Esophagus muscularis mucosa (tissue), 4 donors: ENCODE data around the gene IGFBPL1. TPM values are rescaled to one million over a fixed set of nuclear protein-coding genes. Genes with fewer than 3 reads are reported as not detected.

Experiments
- DNase-seq: peaks from one replicate; pipeline ENCODE4 v3.0.0-alpha.2; 2017; ENCODE audit errors: extremely low spot score
- H3K27ac ChIP-seq, 4 donors: fragments of 200-600 bp; sonication (generic); replicated peaks in 1 of 4; 1 replicate in 3 of 4; 2 replicates in 1 of 4; pipeline ENCODE4 v1.5.1; 2016 to 2019; ENCODE audit warnings: mild to moderate bottlenecking in 1 of 4
- H3K27me3 ChIP-seq, 4 donors: fragments of 200-600 bp; sonication (generic); one replicate each; pipeline versions ENCODE4 v1.5.1 to v1.6.0; 2016 to 2019
- H3K36me3 ChIP-seq, 4 donors: fragments of 200-600 bp; sonication (generic); one replicate each; pipeline ENCODE4 v1.5.1; 2016 to 2019
- H3K4me1 ChIP-seq, 4 donors: fragments of 200-600 bp; sonication (generic); one replicate each; pipeline ENCODE4 v1.5.1; 2016 to 2019
- H3K4me3 ChIP-seq, 4 donors: fragments of 200-600 bp; sonication (generic); 1 replicate in 2 of 4; 2 replicates in 2 of 4; pipeline ENCODE4 v1.5.1; 2016 to 2019; ENCODE audit warnings: mild to moderate bottlenecking in 4 of 4, moderate library complexity in 1 of 4
- H3K9me3 ChIP-seq, 4 donors: fragments of 200-600 bp; sonication (generic); 1 replicate in 3 of 4; 2 replicates in 1 of 4; pipeline ENCODE4 v1.5.1; 2016 to 2019
- EP300 ChIP-seq: sonication (generic); formaldehyde crosslinking; IDR thresholded peaks from one replicate; pipeline ENCODE4 v1.6.1; 2017; ENCODE audit warnings: antibody characterized with exemption
- POLR2A ChIP-seq: fragments of 450-650 bp; IDR thresholded peaks from one replicate; pipeline ENCODE4 v1.6.1; 2017; ENCODE audit warnings: antibody characterized with exemption, moderate library complexity, mild to moderate bottlenecking, low read depth
- POLR2AphosphoS5 ChIP-seq, 2 donors: sonication (generic); formaldehyde crosslinking; IDR thresholded peaks; one replicate each; pipeline ENCODE4 v1.6.1; 2017; ENCODE audit warnings: antibody characterized with exemption in 2 of 2
- WGBS: methylation state at CpG from one replicate; pipeline ENCODE4 v1.1.5; 2018; 5-methylcytosine and 5-hydroxymethylcytosine counted together
- intact Hi-C: fragments of 100-400 bp; cut with DNase I; formaldehyde crosslinking; loops from one replicate; pipeline ENCODE4 v1.15.1; 2023
- total RNA-seq, 4 donors: library from RNA; depleted of rRNA; stranded (reverse); fragments of >200 nt; gene quantifications; one replicate each; pipeline versions ENCODE4 v1.1.0 to v1.2.1, GENCODE V29; 2016
- TF ChIP-seq, protein P1 (sequence below), 3 experiments: fragments of 200-600 bp in 2 of 3; fragments of 450-650 bp in 1 of 3; sonication (generic) in 2 of 3; IDR thresholded peaks; one replicate each; pipeline ENCODE4 v1.5.1; 2017 to 2019; ENCODE audit warnings: antibody characterized with exemption in 3 of 3, mild to moderate bottlenecking in 2 of 3, moderate library complexity in 1 of 3

The IGFBPL1 gene
- total RNA-seq, 4 donors from 2014 or later, result 0.78 to 3.7 (median 1.5) TPM

- intact Hi-C loops, result loop anchor here (5.0 to 10.0 kb wide), 2 partner anchors 63 to 520 kb away; no protein-coding TSS in a partner anchor
- Histone ChIP-seq H3K27me3 (peaks cover 0 to 7% (median 0%) of the 10 kb centered on the region in 4 donors), H3K4me3 (no peak overlapping the region), H3K4me1 (no peaks in the 10 kb centered on the region), H3K9me3 (no peaks in the 10 kb centered on the region), H3K36me3 (no peaks in the 10 kb centered on the region), H3K27ac (no peak overlapping the region)
- DNase-seq, result no peak
- TF ChIP-seq POLR2A (no peak), POLR2AphosphoS5 (IDR thresholded peaks at IDR 0.05) (no peak), EP300 (no peak)
- TF ChIP-seq, protein P1, sequence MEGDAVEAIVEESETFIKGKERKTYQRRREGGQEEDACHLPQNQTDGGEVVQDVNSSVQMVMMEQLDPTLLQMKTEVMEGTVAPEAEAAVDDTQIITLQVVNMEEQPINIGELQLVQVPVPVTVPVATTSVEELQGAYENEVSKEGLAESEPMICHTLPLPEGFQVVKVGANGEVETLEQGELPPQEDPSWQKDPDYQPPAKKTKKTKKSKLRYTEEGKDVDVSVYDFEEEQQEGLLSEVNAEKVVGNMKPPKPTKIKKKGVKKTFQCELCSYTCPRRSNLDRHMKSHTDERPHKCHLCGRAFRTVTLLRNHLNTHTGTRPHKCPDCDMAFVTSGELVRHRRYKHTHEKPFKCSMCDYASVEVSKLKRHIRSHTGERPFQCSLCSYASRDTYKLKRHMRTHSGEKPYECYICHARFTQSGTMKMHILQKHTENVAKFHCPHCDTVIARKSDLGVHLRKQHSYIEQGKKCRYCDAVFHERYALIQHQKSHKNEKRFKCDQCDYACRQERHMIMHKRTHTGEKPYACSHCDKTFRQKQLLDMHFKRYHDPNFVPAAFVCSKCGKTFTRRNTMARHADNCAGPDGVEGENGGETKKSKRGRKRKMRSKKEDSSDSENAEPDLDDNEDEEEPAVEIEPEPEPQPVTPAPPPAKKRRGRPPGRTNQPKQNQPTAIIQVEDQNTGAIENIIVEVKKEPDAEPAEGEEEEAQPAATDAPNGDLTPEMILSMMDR (IDR thresholded peaks at IDR 0.05), result no peak
- 88% methylated on average over 3 of the region's 3 CpGs for WGBS
Observed at GRCh38 chr9:38434853-38435252, 10.6 kb upstream of the IGFBPL1 start.

DNA sequence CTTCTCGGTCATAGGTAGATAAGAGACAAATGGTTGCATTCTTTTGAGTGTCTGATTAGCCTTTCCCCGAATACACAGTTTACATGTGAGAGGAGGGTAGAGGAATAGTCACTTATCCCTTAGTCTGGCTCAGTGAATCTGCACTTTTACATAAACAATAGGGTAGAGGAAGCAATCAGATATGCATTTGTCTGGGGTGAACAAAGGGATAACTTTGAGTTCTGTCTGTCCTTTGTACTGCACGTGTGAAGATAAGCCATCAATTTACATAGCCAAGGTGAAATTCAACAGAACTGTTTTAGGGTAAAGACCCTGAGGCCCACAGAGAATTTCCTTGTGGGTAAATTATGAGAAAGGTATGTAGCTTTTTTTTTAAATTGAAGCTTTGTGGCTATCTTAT is 10.1 kb upstream of the IGFBPL1 start:
- no peak for DNase-seq
- Histone ChIP-seq H3K4me1 (no peaks in the 10 kb centered on the region), H3K4me3 (no peak overlapping the region), H3K27me3 (peaks cover 0 to 3% (median 0%) of the 10 kb centered on the region in 4 donors), H3K27ac (no peak overlapping the region), H3K36me3 (no peaks in the 10 kb centered on the region), H3K9me3 (no peaks in the 10 kb centered on the region)
- WGBS, result 58% methylated on average over 3 of the region's 3 CpGs
- TF ChIP-seq, protein P1 (IDR thresholded peaks at IDR 0.05), result no peak
- no peak for TF ChIP-seq POLR2A
- TF ChIP-seq POLR2AphosphoS5 (IDR thresholded peaks at IDR 0.05), result no peak
- no peak for TF ChIP-seq EP300
- intact Hi-C loops, result loop anchor here (5.0 to 10.0 kb wide), 2 partner anchors 62 to 520 kb away; no protein-coding TSS in a partner anchor

GRCh38 chr9:38432922-38433510 is 8.8 kb upstream of the IGFBPL1 start:
- H3K4me1 ChIP-seq, result no peaks in the 10 kb centered on the region
- no peaks in the 10 kb centered on the region for H3K9me3 ChIP-seq
- H3K36me3 ChIP-seq, result no peaks in the 10 kb centered on the region
- H3K27me3 ChIP-seq, result no peaks in the 10 kb centered on the region
- DNase-seq, result no peak
- H3K27ac ChIP-seq, result no peak overlapping the region
- WGBS, result 27% methylated on average over 3 of the region's 3 CpGs
- TF ChIP-seq, protein P1 (IDR thresholded peaks at IDR 0.05), result peak; percentile 52 to 67 (median 60)
- TF ChIP-seq POLR2AphosphoS5 (IDR thresholded peaks at IDR 0.05) (no peak), EP300 (no peak)
- intact Hi-C loops, result loop anchor here (5.0 to 10.0 kb wide), 2 partner anchors 61 to 518 kb away; no protein-coding TSS in a partner anchor
- H3K4me3 ChIP-seq, result no peak overlapping the region

- DNase-seq, result no peak
- Histone ChIP-seq H3K9me3 (no peaks in the 10 kb centered on the region), H3K27ac (no peak overlapping the region), H3K27me3 (peaks cover 0 to 9% (median 0%) of the 10 kb centered on the region in 4 donors), H3K4me1 (no peaks in the 10 kb centered on the region), H3K36me3 (no peaks in the 10 kb centered on the region), H3K4me3 (no peak overlapping the region)
- WGBS, result 83% methylated on average over 4 of the region's 4 CpGs
- TF ChIP-seq POLR2A (no peak), POLR2AphosphoS5 (IDR thresholded peaks at IDR 0.05) (no peak), EP300 (no peak)
- TF ChIP-seq, protein P1 (IDR thresholded peaks at IDR 0.05), result no peak
- intact Hi-C loops, result loop anchor here (5.0 to 10.0 kb wide), 2 partner anchors 59 to 516 kb away; no protein-coding TSS in a partner anchor
Observed at GRCh38 chr9:38431116-38431515, 6.9 kb upstream of the IGFBPL1 start.
